ENCODE measurements around the gene GSG1L. TPM values are rescaled to one million over a fixed set of nuclear protein-coding genes. Genes with fewer than 3 reads are reported as not detected.

The GSG1L gene
- total RNA-seq, 2 experiments from 2014 or later = not detected

GRCh38 chr16:27759301-27759871 is 304.1 kb downstream of the GSG1L start:
- Mint-ChIP-seq H3K4me3 (no peak overlapping the region), H3K9me3 (no peaks in the 10 kb centered on the region), H3K4me1 (no peaks in the 10 kb centered on the region), H3K36me3 (peaks cover 1% of the 10 kb centered on the region), H3K27me3 (no peaks in the 10 kb centered on the region), H3K27ac (no peak overlapping the region)
- ATAC-seq (ENCODE audit: low read depth) = no peak
- POLR2A ChIA-PET = interaction anchor here (0.6 kb wide), 1 partner anchor 9 kb away, joined by 3 read pairs; no protein-coding TSS in a partner anchor
- no peak for DNase-seq

- Mint-ChIP-seq H3K9me3 (no peaks in the 10 kb centered on the region), H3K36me3 (peaks cover 1% of the 10 kb centered on the region), H3K27me3 (no peaks in the 10 kb centered on the region), H3K4me3 (no peak overlapping the region), H3K4me1 (no peaks in the 10 kb centered on the region), H3K27ac (no peak overlapping the region)
- no peak for ATAC-seq (ENCODE audit: low read depth)
- POLR2A ChIA-PET = no interaction called here
- no peak for DNase-seq
These were observed 305.0 kb downstream of the GSG1L start for GRCh38 chr16:27758544-27758943.

GRCh38 chr16:27756206-27756970 is 307.1 kb downstream of the GSG1L start:
- ATAC-seq (ENCODE audit: low read depth) (no peak), DNase-seq (no peak)
- no peak overlapping the region for H3K4me3 Mint-ChIP-seq
- H3K27ac Mint-ChIP-seq = no peak overlapping the region
- peaks cover 1% of the 10 kb centered on the region for H3K36me3 Mint-ChIP-seq
- H3K4me1 Mint-ChIP-seq = no peaks in the 10 kb centered on the region
- H3K9me3 Mint-ChIP-seq = no peaks in the 10 kb centered on the region
- POLR2A ChIA-PET = no interaction called here
- H3K27me3 Mint-ChIP-seq = no peaks in the 10 kb centered on the region

- Mint-ChIP-seq H3K4me1 (no peaks in the 10 kb centered on the region), H3K27me3 (no peaks in the 10 kb centered on the region)
These were observed 308.5 kb downstream of the GSG1L start for GRCh38 chr16:27754788-27755690.

GRCh38 chr16:27753563-27753962 is 310.0 kb downstream of the GSG1L start:
- no peak for DNase-seq
- Mint-ChIP-seq H3K9me3 (no peaks in the 10 kb centered on the region), H3K36me3 (peaks cover under 1% of the 10 kb centered on the region), H3K27me3 (no peaks in the 10 kb centered on the region), H3K27ac (no peak overlapping the region), H3K4me1 (peaks cover 4% of the 10 kb centered on the region), H3K4me3 (no peak overlapping the region)
- POLR2A ChIA-PET = no interaction called here
- no peak for ATAC-seq (ENCODE audit: low read depth)

More at GRCh38 chr16:27754788-27755690, 308.5 kb downstream of the GSG1L start:
- ATAC-seq (ENCODE audit: low read depth) (no peak), DNase-seq (no peak)
- H3K4me3 Mint-ChIP-seq = no peak overlapping the region
- H3K27ac Mint-ChIP-seq = no peak overlapping the region
- peaks cover 1% of the 10 kb centered on the region for H3K36me3 Mint-ChIP-seq
- POLR2A ChIA-PET = no interaction called here
- no peaks in the 10 kb centered on the region for H3K9me3 Mint-ChIP-seq

GRCh38 chr16:27752241-27752640 is 311.3 kb downstream of the GSG1L start:
- H3K27ac Mint-ChIP-seq = no peak overlapping the region
- H3K4me3 Mint-ChIP-seq = no peak overlapping the region
- H3K36me3 Mint-ChIP-seq = no peaks in the 10 kb centered on the region
- H3K27me3 Mint-ChIP-seq = no peaks in the 10 kb centered on the region
- ATAC-seq (ENCODE audit: low read depth) (no peak), DNase-seq (no peak)
- H3K4me1 Mint-ChIP-seq = peaks cover 4% of the 10 kb centered on the region
- POLR2A ChIA-PET = no interaction called here
- no peaks in the 10 kb centered on the region for H3K9me3 Mint-ChIP-seq

GRCh38 chr16:27751676-27752075 is 311.8 kb downstream of the GSG1L start:
- ATAC-seq (ENCODE audit: low read depth) = no peak
- peaks cover 4% of the 10 kb centered on the region for H3K4me1 Mint-ChIP-seq
- H3K9me3 Mint-ChIP-seq = no peaks in the 10 kb centered on the region
- H3K4me3 Mint-ChIP-seq = no peak overlapping the region
- no peaks in the 10 kb centered on the region for H3K36me3 Mint-ChIP-seq
- no peak for DNase-seq
- POLR2A ChIA-PET = no interaction called here
- H3K27me3 Mint-ChIP-seq = no peaks in the 10 kb centered on the region
- no peak overlapping the region for H3K27ac Mint-ChIP-seq

GRCh38 chr16:27751233-27751632 is 312.3 kb downstream of the GSG1L start:
- no peaks in the 10 kb centered on the region for H3K9me3 Mint-ChIP-seq
- DNase-seq = no peak
- ATAC-seq (ENCODE audit: low read depth) = no peak
- peaks cover 4% of the 10 kb centered on the region for H3K4me1 Mint-ChIP-seq
- POLR2A ChIA-PET = interaction anchor here (0.7 kb wide), 1 partner anchor 8 kb away, joined by 3 read pairs; no protein-coding TSS in a partner anchor
- no peak overlapping the region for H3K27ac Mint-ChIP-seq
- H3K36me3 Mint-ChIP-seq = no peaks in the 10 kb centered on the region
- no peak overlapping the region for H3K4me3 Mint-ChIP-seq
- H3K27me3 Mint-ChIP-seq = no peaks in the 10 kb centered on the region

GRCh38 chr16:27749946-27750345 is 313.6 kb downstream of the GSG1L start:
- DNase-seq (no peak), ATAC-seq (ENCODE audit: low read depth) (no peak)
- no peaks in the 10 kb centered on the region for H3K9me3 Mint-ChIP-seq
- peaks cover 4% of the 10 kb centered on the region for H3K4me1 Mint-ChIP-seq
- POLR2A ChIA-PET = no interaction called here
- no peaks in the 10 kb centered on the region for H3K36me3 Mint-ChIP-seq
- H3K4me3 Mint-ChIP-seq = no peak overlapping the region
- no peak overlapping the region for H3K27ac Mint-ChIP-seq
- no peaks in the 10 kb centered on the region for H3K27me3 Mint-ChIP-seq

- H3K4me1 Mint-ChIP-seq = peaks cover 4% of the 10 kb centered on the region
- POLR2A ChIA-PET = no interaction called here
- DNase-seq = no peak
- no peak overlapping the region for H3K27ac Mint-ChIP-seq
- no peaks in the 10 kb centered on the region for H3K36me3 Mint-ChIP-seq
- H3K27me3 Mint-ChIP-seq = no peaks in the 10 kb centered on the region
- no peak for ATAC-seq (ENCODE audit: low read depth)
- no peaks in the 10 kb centered on the region for H3K9me3 Mint-ChIP-seq
- H3K4me3 Mint-ChIP-seq = no peak overlapping the region
These were observed 314.0 kb downstream of the GSG1L start for GRCh38 chr16:27749547-27749875.

GRCh38 chr16:27748868-27749546 is 314.5 kb downstream of the GSG1L start:
- H3K4me3 Mint-ChIP-seq = peak overlapping the region; percentile 1
- H3K27me3 Mint-ChIP-seq = no peaks in the 10 kb centered on the region
- H3K36me3 Mint-ChIP-seq = no peaks in the 10 kb centered on the region
- POLR2A ChIA-PET = no interaction called here
- peaks cover 4% of the 10 kb centered on the region for H3K4me1 Mint-ChIP-seq
- ATAC-seq (ENCODE audit: low read depth) (peak; percentile 79), DNase-seq (no peak)
- H3K9me3 Mint-ChIP-seq = no peaks in the 10 kb centered on the region
- no peak overlapping the region for H3K27ac Mint-ChIP-seq

GRCh38 chr16:27747946-27748345 is 315.6 kb downstream of the GSG1L start:
- Mint-ChIP-seq H3K27ac (no peak overlapping the region), H3K4me1 (peaks cover 4% of the 10 kb centered on the region), H3K4me3 (no peak overlapping the region), H3K27me3 (no peaks in the 10 kb centered on the region), H3K9me3 (no peaks in the 10 kb centered on the region), H3K36me3 (no peaks in the 10 kb centered on the region)
- ATAC-seq (ENCODE audit: low read depth) (no peak), DNase-seq (no peak)
- POLR2A ChIA-PET = no interaction called here

GRCh38 chr16:27746076-27746855 is 317.2 kb downstream of the GSG1L start:
- DNase-seq (no peak), ATAC-seq (ENCODE audit: low read depth) (no peak)
- H3K36me3 Mint-ChIP-seq = no peaks in the 10 kb centered on the region
- no peak overlapping the region for H3K4me3 Mint-ChIP-seq
- H3K4me1 Mint-ChIP-seq = peaks cover 4% of the 10 kb centered on the region
- no peaks in the 10 kb centered on the region for H3K9me3 Mint-ChIP-seq
- H3K27ac Mint-ChIP-seq = no peak overlapping the region
- POLR2A ChIA-PET = no interaction called here
- no peaks in the 10 kb centered on the region for H3K27me3 Mint-ChIP-seq
